Ascending aorta (tissue), 2 donors: ENCODE measurements around the gene EXOC3L2. TPM values are rescaled to one million over a fixed set of nuclear protein-coding genes. Genes with fewer than 3 reads are reported as not detected.

Experiments
- DNase-seq, 2 donors: peaks; one replicate each; pipeline ENCODE4 v3.0.0-alpha.2; 2019; ENCODE audit warnings: low spot score in 2 of 2
- H3K27ac ChIP-seq, 2 donors: fragments of 200-600 bp; sonication (generic); one replicate each; pipeline ENCODE4 v1.5.1; 2016 to 2017; ENCODE audit warnings: mild to moderate bottlenecking in 1 of 2
- H3K27me3 ChIP-seq: fragments of 200-600 bp; sonication (generic); one replicate; pipeline ENCODE4 v1.5.1; 2017
- H3K36me3 ChIP-seq, 2 donors: fragments of 200-600 bp; sonication (generic); one replicate each; pipeline ENCODE4 v1.5.1; 2016
- H3K4me1 ChIP-seq, 2 donors: fragments of 200-600 bp; sonication (generic); one replicate each; pipeline ENCODE4 v1.5.1; 2016 to 2017; ENCODE audit warnings: mild to moderate bottlenecking in 1 of 2
- H3K4me3 ChIP-seq, 2 donors: fragments of 200-600 bp; sonication (generic); one replicate each; pipeline ENCODE4 v1.5.1; 2016 to 2017; ENCODE audit warnings: mild to moderate bottlenecking in 1 of 2
- H3K9me3 ChIP-seq, 2 donors: fragments of 200-600 bp; sonication (generic); one replicate each; pipeline ENCODE4 v1.5.1; 2016
- intact Hi-C: fragments of 100-400 bp; cut with DNase I; formaldehyde crosslinking; loops from one replicate; pipeline ENCODE4 v1.15.1; 2023
- total RNA-seq: library from RNA; depleted of rRNA; stranded (reverse); fragments of >200 nt; gene quantifications from one replicate; pipeline ENCODE4 v1.1.0, GENCODE V29; 2016
- TF ChIP-seq, protein P1 (sequence below), 3 experiments: fragments of 200-600 bp in 2 of 3; fragments of 450-650 bp in 1 of 3; sonication (generic) in 2 of 3; IDR thresholded peaks; one replicate each; pipeline ENCODE4 v1.5.1; 2016 to 2019; ENCODE audit warnings: antibody characterized with exemption in 3 of 3, mild to moderate bottlenecking in 1 of 3, moderate library complexity in 1 of 3

The EXOC3L2 gene
- total RNA-seq, 1 donor from 2014 or later = 33.5 TPM

DNA sequence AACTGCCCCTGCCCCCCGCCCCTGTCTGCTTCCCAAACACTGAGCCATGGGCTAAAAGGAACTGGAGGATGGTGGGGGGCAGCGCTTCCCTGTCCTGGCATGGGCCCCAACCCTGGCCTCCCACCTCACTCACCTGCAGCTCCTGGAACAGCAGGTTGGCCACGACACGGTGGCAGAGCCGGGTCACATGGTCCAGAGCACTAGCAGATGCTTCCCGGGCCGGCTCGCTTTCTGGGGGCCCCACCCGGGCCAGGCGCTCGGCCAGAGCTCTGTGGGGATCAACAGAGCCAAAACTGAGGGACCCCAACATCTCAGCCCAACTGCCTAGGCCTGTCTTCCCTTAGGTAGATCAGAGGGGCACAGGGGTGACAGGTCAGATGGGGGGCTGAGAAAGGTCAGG is 20.6 kb downstream of the EXOC3L2 start:
- DNase-seq = no peak
- intact Hi-C loops = no loop called here
- no peaks in the 10 kb centered on the region for H3K27me3 ChIP-seq
- H3K4me1 ChIP-seq = no peaks in the 10 kb centered on the region
- no peaks in the 10 kb centered on the region for H3K36me3 ChIP-seq
- TF ChIP-seq, protein P1, sequence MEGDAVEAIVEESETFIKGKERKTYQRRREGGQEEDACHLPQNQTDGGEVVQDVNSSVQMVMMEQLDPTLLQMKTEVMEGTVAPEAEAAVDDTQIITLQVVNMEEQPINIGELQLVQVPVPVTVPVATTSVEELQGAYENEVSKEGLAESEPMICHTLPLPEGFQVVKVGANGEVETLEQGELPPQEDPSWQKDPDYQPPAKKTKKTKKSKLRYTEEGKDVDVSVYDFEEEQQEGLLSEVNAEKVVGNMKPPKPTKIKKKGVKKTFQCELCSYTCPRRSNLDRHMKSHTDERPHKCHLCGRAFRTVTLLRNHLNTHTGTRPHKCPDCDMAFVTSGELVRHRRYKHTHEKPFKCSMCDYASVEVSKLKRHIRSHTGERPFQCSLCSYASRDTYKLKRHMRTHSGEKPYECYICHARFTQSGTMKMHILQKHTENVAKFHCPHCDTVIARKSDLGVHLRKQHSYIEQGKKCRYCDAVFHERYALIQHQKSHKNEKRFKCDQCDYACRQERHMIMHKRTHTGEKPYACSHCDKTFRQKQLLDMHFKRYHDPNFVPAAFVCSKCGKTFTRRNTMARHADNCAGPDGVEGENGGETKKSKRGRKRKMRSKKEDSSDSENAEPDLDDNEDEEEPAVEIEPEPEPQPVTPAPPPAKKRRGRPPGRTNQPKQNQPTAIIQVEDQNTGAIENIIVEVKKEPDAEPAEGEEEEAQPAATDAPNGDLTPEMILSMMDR (IDR thresholded peaks at IDR 0.05) = no peak
- H3K4me3 ChIP-seq = no peak overlapping the region
- H3K27ac ChIP-seq = no peak overlapping the region
- H3K9me3 ChIP-seq = no peaks in the 10 kb centered on the region

GRCh38 chr19:45223879-45224278 is 21.3 kb downstream of the EXOC3L2 start:
- Histone ChIP-seq H3K27me3 (no peaks in the 10 kb centered on the region), H3K36me3 (no peaks in the 10 kb centered on the region), H3K4me1 (no peaks in the 10 kb centered on the region), H3K4me3 (no peak overlapping the region), H3K9me3 (no peaks in the 10 kb centered on the region), H3K27ac (no peak overlapping the region)
- TF ChIP-seq, protein P1 (IDR thresholded peaks at IDR 0.05) = no peak
- no peak for DNase-seq
- intact Hi-C loops = no loop called here

DNA sequence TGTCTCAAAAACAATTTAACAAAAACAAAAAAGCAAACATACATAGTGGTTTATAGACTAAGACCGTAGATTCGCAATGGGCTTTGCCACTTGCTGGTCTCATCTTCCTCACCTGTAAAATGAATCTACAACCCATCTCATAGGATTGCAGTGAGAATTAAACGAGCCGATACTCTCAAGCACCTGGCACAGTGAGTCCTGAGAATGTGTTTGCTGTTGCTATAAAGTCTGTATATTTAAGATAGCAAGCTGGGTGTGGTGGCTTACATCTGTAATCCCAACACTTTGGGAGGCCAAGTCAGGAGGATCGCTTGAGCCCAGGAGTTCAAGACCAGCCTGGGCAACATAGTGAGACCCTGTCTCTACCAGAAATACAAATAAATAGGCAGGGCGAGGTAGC is 22.5 kb downstream of the EXOC3L2 start:
- no peaks in the 10 kb centered on the region for H3K9me3 ChIP-seq
- H3K36me3 ChIP-seq = no peaks in the 10 kb centered on the region
- H3K27ac ChIP-seq = no peak overlapping the region
- intact Hi-C loops = no loop called here
- no peaks in the 10 kb centered on the region for H3K4me1 ChIP-seq
- TF ChIP-seq, protein P1 (IDR thresholded peaks at IDR 0.05) = no peak
- H3K27me3 ChIP-seq = peaks cover 4% of the 10 kb centered on the region
- no peak overlapping the region for H3K4me3 ChIP-seq
- DNase-seq = no peak

GRCh38 chr19:45218911-45219743 is 26.1 kb downstream of the EXOC3L2 start:
- no peaks in the 10 kb centered on the region for H3K4me1 ChIP-seq
- intact Hi-C loops = no loop called here

GRCh38 chr19:45218426-45218825 is 26.8 kb downstream of the EXOC3L2 start:
- intact Hi-C loops = no loop called here
- no peak overlapping the region for H3K27ac ChIP-seq
- H3K27me3 ChIP-seq = peaks cover 7% of the 10 kb centered on the region
- no peaks in the 10 kb centered on the region for H3K4me1 ChIP-seq
- TF ChIP-seq, protein P1 (IDR thresholded peaks at IDR 0.05) = no peak
- DNase-seq = no peak
- no peaks in the 10 kb centered on the region for H3K36me3 ChIP-seq
- H3K4me3 ChIP-seq = no peak overlapping the region
- H3K9me3 ChIP-seq = no peaks in the 10 kb centered on the region

More at GRCh38 chr19:45218911-45219743, 26.1 kb downstream of the EXOC3L2 start:
- no peak for DNase-seq
- no peaks in the 10 kb centered on the region for H3K9me3 ChIP-seq
- H3K36me3 ChIP-seq = no peaks in the 10 kb centered on the region
- H3K4me3 ChIP-seq = no peak overlapping the region
- TF ChIP-seq, protein P1 (IDR thresholded peaks at IDR 0.05) = no peak
- H3K27ac ChIP-seq = no peak overlapping the region
- H3K27me3 ChIP-seq = peaks cover 7% of the 10 kb centered on the region
